ENCODE measurements around the gene ARL16.

Gene ARL16

GRCh38 chr17:81683584-81684441 is at the start of gene ARL16, which contains the start of gene HGS:
Gene ARL16, minus strand, starts transcription at chr17:81683797. Its CDS starts 44 bp downstream, at chr17:81683753.
Gene HGS, plus strand, starts transcription at chr17:81684011. Its CDS starts 56 bp downstream, at chr17:81684067.
- DNase-seq, result peak; percentile 97

GRCh38 chr17:81727324-81728031 is 43.9 kb upstream of the ARL16 start:
- DNase-seq, result no peak

GRCh38 chr17:81726004-81726403 is 42.4 kb upstream of the ARL16 start:
- no peak for DNase-seq

- DNase-seq, result peak; percentile 44
Observed at GRCh38 chr17:81725439-81725838, 41.8 kb upstream of the ARL16 start.

- DNase-seq, result peak; percentile 21
Observed at GRCh38 chr17:81723651-81724209, 40.1 kb upstream of the ARL16 start.

GRCh38 chr17:81722184-81723120 is 38.9 kb upstream of the ARL16 start:
- DNase-seq, result no peak

- no peak for DNase-seq
Observed at GRCh38 chr17:81720267-81721071, 36.9 kb upstream of the ARL16 start.

GRCh38 chr17:81719410-81720266 is 36.0 kb upstream of the ARL16 start:
- no peak for DNase-seq

- no peak for DNase-seq
Observed at GRCh38 chr17:81717766-81718089, 34.1 kb upstream of the ARL16 start.

GRCh38 chr17:81717049-81717765 is 33.6 kb upstream of the ARL16 start:
- DNase-seq, result no peak

GRCh38 chr17:81716674-81716996 is 33.0 kb upstream of the ARL16 start:
- DNase-seq, result no peak

- DNase-seq, result no peak
Observed at GRCh38 chr17:81715872-81716673, 32.5 kb upstream of the ARL16 start.

- no peak for DNase-seq
Observed at GRCh38 chr17:81715107-81715871, 31.7 kb upstream of the ARL16 start.

GRCh38 chr17:81714412-81715106 is 31.0 kb upstream of the ARL16 start:
- no peak for DNase-seq

GRCh38 chr17:81713556-81714411 is 30.2 kb upstream of the ARL16 start:
- DNase-seq, result no peak

GRCh38 chr17:81713004-81713555 is 29.5 kb upstream of the ARL16 start:
- no peak for DNase-seq

Measured in NCI-H526 treated with DMSO at 0.1 percent for 48 hours (cell line).